Measurements from ENCODE around the gene OTOF.

DNA sequence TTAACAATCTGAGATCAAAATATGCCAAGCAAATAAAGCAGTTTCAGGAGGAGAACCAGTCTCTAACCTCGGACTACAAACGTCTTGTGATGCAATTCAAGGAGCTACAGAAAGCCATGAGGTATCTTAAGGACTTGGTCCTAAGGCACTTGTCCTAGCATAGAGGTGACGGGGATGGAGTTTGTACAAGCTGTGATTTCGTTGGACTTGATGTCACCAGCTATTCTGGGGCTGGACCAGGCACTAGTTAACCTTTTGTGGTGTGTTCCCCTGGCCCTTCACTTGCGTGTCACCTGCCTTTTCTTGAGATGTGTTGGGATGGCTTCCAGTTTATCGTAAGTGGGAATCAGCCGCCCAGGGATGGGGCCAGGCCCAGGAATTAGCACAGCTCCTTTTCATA is 33.7 kb downstream of the OTOF start:
- no peak for TF ChIP-seq EZH2 (optimal IDR thresholded peaks at IDR 0.05; ENCODE audit: low read depth, low read length)
- TF ChIP-seq, protein P1, sequence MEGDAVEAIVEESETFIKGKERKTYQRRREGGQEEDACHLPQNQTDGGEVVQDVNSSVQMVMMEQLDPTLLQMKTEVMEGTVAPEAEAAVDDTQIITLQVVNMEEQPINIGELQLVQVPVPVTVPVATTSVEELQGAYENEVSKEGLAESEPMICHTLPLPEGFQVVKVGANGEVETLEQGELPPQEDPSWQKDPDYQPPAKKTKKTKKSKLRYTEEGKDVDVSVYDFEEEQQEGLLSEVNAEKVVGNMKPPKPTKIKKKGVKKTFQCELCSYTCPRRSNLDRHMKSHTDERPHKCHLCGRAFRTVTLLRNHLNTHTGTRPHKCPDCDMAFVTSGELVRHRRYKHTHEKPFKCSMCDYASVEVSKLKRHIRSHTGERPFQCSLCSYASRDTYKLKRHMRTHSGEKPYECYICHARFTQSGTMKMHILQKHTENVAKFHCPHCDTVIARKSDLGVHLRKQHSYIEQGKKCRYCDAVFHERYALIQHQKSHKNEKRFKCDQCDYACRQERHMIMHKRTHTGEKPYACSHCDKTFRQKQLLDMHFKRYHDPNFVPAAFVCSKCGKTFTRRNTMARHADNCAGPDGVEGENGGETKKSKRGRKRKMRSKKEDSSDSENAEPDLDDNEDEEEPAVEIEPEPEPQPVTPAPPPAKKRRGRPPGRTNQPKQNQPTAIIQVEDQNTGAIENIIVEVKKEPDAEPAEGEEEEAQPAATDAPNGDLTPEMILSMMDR (IDR thresholded peaks at IDR 0.05; ENCODE audit: low read length) = no peak

Data from MM.1S (cell line).